Activated T-helper 1 cell treated with anti-CD3 and anti-CD28 coated beads, Interleukin-12 subunit alpha, Interleukin-12 subunit beta, Interleukin-2, Interleukin-4 antibody, amounts not matched to agents 30 ng/mL and 10 ng/mL and 1 ng/mL, durations not matched to agents 14 hours and 24 hours and 36 hours (primary cell): Measurements from ENCODE around the gene MYH14. TPM values are rescaled to one million over a fixed set of nuclear protein-coding genes. Genes with fewer than 3 reads are reported as not detected.

ENCODE experiments used
- DNase-seq: peaks from one replicate; pipeline ENCODE4 v3.0.0; 2021; ENCODE audit warnings: low spot score
- H3K27ac Mint-ChIP-seq: one replicate; pipeline ENCODE4 v1.8.0; 2021; ENCODE audit warnings: mild to moderate bottlenecking, mixed read lengths
- H3K27me3 Mint-ChIP-seq: one replicate; pipeline ENCODE4 v1.8.0; 2022; ENCODE audit warnings: mild to moderate bottlenecking, moderate library complexity, mixed read lengths; ENCODE audit not compliant: insufficient read depth
- H3K36me3 Mint-ChIP-seq: one replicate; pipeline ENCODE4 v1.8.0; 2021; ENCODE audit warnings: low read depth, mixed read lengths
- H3K4me1 Mint-ChIP-seq: one replicate; pipeline ENCODE4 v1.8.0; 2021; ENCODE audit warnings: low read depth, mixed read lengths
- H3K4me3 Mint-ChIP-seq: one replicate; pipeline ENCODE4 v1.8.0; 2021; ENCODE audit warnings: mild to moderate bottlenecking, moderate library complexity, mixed read lengths
- H3K9me3 Mint-ChIP-seq: one replicate; pipeline ENCODE4 v1.8.0; 2021; ENCODE audit warnings: mixed read lengths
- intact Hi-C: fragments of 100-400 bp; cut with micrococcal nuclease; formaldehyde crosslinking; loops from one replicate; pipeline ENCODE4 v1.15.1; 2024
- total RNA-seq: library from RNA; stranded (reverse); gene quantifications from 2 replicates; pipeline ENCODE4 v1.2.3, GENCODE V29; 2022

MYH14 gene
- total RNA-seq, 1 donor from 2014 or later, result not detected

GRCh38 chr19:50277966-50278580 is 74.7 kb downstream of the MYH14 start:
- no peaks in the 10 kb centered on the region for H3K9me3 Mint-ChIP-seq
- no peak overlapping the region for H3K27ac Mint-ChIP-seq
- H3K36me3 Mint-ChIP-seq, result no peaks in the 10 kb centered on the region
- intact Hi-C loops, result no loop called here
- no peak for DNase-seq
- no peaks in the 10 kb centered on the region for H3K27me3 Mint-ChIP-seq
- no peak overlapping the region for H3K4me3 Mint-ChIP-seq
- H3K4me1 Mint-ChIP-seq, result no peaks in the 10 kb centered on the region

- H3K27me3 Mint-ChIP-seq, result no peaks in the 10 kb centered on the region
- intact Hi-C loops, result no loop called here
- no peak overlapping the region for H3K4me3 Mint-ChIP-seq
- no peaks in the 10 kb centered on the region for H3K36me3 Mint-ChIP-seq
- H3K9me3 Mint-ChIP-seq, result no peaks in the 10 kb centered on the region
- no peak for DNase-seq
- H3K27ac Mint-ChIP-seq, result no peak overlapping the region
- H3K4me1 Mint-ChIP-seq, result no peaks in the 10 kb centered on the region
These were observed 76.7 kb downstream of the MYH14 start for GRCh38 chr19:50280074-50280473.

GRCh38 chr19:50280983-50281382 is 77.6 kb downstream of the MYH14 start:
- H3K9me3 Mint-ChIP-seq, result peaks cover 4% of the 10 kb centered on the region

GRCh38 chr19:50281491-50281890 is 78.1 kb downstream of the MYH14 start:
- Mint-ChIP-seq H3K4me1 (no peaks in the 10 kb centered on the region), H3K4me3 (no peak overlapping the region), H3K27ac (no peak overlapping the region), H3K9me3 (peaks cover 8% of the 10 kb centered on the region), H3K27me3 (no peaks in the 10 kb centered on the region), H3K36me3 (no peaks in the 10 kb centered on the region)
- DNase-seq, result no peak
- intact Hi-C loops, result no loop called here

More at GRCh38 chr19:50280983-50281382, 77.6 kb downstream of the MYH14 start:
- no peak overlapping the region for H3K4me3 Mint-ChIP-seq
- no peaks in the 10 kb centered on the region for H3K36me3 Mint-ChIP-seq
- no peak for DNase-seq
- no peak overlapping the region for H3K27ac Mint-ChIP-seq
- intact Hi-C loops, result no loop called here
- H3K4me1 Mint-ChIP-seq, result no peaks in the 10 kb centered on the region
- H3K27me3 Mint-ChIP-seq, result no peaks in the 10 kb centered on the region

GRCh38 chr19:50285833-50286232 is 82.4 kb downstream of the MYH14 start:
- Mint-ChIP-seq H3K9me3 (peaks cover 20% of the 10 kb centered on the region), H3K4me3 (no peak overlapping the region), H3K4me1 (no peaks in the 10 kb centered on the region), H3K36me3 (no peaks in the 10 kb centered on the region), H3K27me3 (no peaks in the 10 kb centered on the region), H3K27ac (no peak overlapping the region)
- intact Hi-C loops, result no loop called here
- DNase-seq, result no peak

GRCh38 chr19:50286443-50286842 is 83.0 kb downstream of the MYH14 start:
- H3K4me3 Mint-ChIP-seq, result no peak overlapping the region
- peaks cover 2% of the 10 kb centered on the region for H3K27me3 Mint-ChIP-seq
- H3K27ac Mint-ChIP-seq, result no peak overlapping the region
- intact Hi-C loops, result no loop called here
- DNase-seq, result no peak
- H3K9me3 Mint-ChIP-seq, result peaks cover 20% of the 10 kb centered on the region
- no peaks in the 10 kb centered on the region for H3K4me1 Mint-ChIP-seq
- no peaks in the 10 kb centered on the region for H3K36me3 Mint-ChIP-seq

- H3K4me1 Mint-ChIP-seq, result no peaks in the 10 kb centered on the region
These were observed 83.9 kb downstream of the MYH14 start for GRCh38 chr19:50287331-50287730.

GRCh38 chr19:50288954-50289353 is 85.5 kb downstream of the MYH14 start:
- Mint-ChIP-seq H3K36me3 (no peaks in the 10 kb centered on the region), H3K4me1 (no peaks in the 10 kb centered on the region), H3K27ac (no peak overlapping the region), H3K27me3 (peaks cover 2% of the 10 kb centered on the region), H3K9me3 (peaks cover 20% of the 10 kb centered on the region), H3K4me3 (no peak overlapping the region)
- intact Hi-C loops, result no loop called here
- no peak for DNase-seq

More at GRCh38 chr19:50287331-50287730, 83.9 kb downstream of the MYH14 start:
- no peak overlapping the region for H3K4me3 Mint-ChIP-seq
- intact Hi-C loops, result no loop called here
- peaks cover 2% of the 10 kb centered on the region for H3K27me3 Mint-ChIP-seq
- H3K9me3 Mint-ChIP-seq, result peaks cover 20% of the 10 kb centered on the region
- DNase-seq, result no peak
- H3K36me3 Mint-ChIP-seq, result no peaks in the 10 kb centered on the region
- H3K27ac Mint-ChIP-seq, result no peak overlapping the region

GRCh38 chr19:50290011-50290410 is 86.6 kb downstream of the MYH14 start:
- H3K4me3 Mint-ChIP-seq, result no peak overlapping the region
- peaks cover 2% of the 10 kb centered on the region for H3K27me3 Mint-ChIP-seq
- DNase-seq, result no peak
- H3K27ac Mint-ChIP-seq, result no peak overlapping the region
- intact Hi-C loops, result no loop called here
- H3K36me3 Mint-ChIP-seq, result no peaks in the 10 kb centered on the region
- no peaks in the 10 kb centered on the region for H3K4me1 Mint-ChIP-seq
- H3K9me3 Mint-ChIP-seq, result peaks cover 20% of the 10 kb centered on the region

GRCh38 chr19:50290775-50291174 is 87.4 kb downstream of the MYH14 start:
- no peak overlapping the region for H3K27ac Mint-ChIP-seq
- H3K4me3 Mint-ChIP-seq, result no peak overlapping the region
- H3K27me3 Mint-ChIP-seq, result peaks cover 2% of the 10 kb centered on the region
- H3K4me1 Mint-ChIP-seq, result no peaks in the 10 kb centered on the region
- no peaks in the 10 kb centered on the region for H3K36me3 Mint-ChIP-seq
- intact Hi-C loops, result no loop called here
- peaks cover 18% of the 10 kb centered on the region for H3K9me3 Mint-ChIP-seq
- no peak for DNase-seq

- intact Hi-C loops, result no loop called here
- H3K27me3 Mint-ChIP-seq, result peaks cover 2% of the 10 kb centered on the region
- H3K36me3 Mint-ChIP-seq, result no peaks in the 10 kb centered on the region
- no peak overlapping the region for H3K4me3 Mint-ChIP-seq
- DNase-seq, result no peak
- no peaks in the 10 kb centered on the region for H3K4me1 Mint-ChIP-seq
- H3K9me3 Mint-ChIP-seq, result peaks cover 13% of the 10 kb centered on the region
- no peak overlapping the region for H3K27ac Mint-ChIP-seq
These were observed 88.9 kb downstream of the MYH14 start for GRCh38 chr19:50292216-50292827.

GRCh38 chr19:50293263-50294004 is 90.0 kb downstream of the MYH14 start:
- no peaks in the 10 kb centered on the region for H3K36me3 Mint-ChIP-seq
- H3K27ac Mint-ChIP-seq, result no peak overlapping the region
- DNase-seq, result no peak
- H3K9me3 Mint-ChIP-seq, result peaks cover 2% of the 10 kb centered on the region
- no peaks in the 10 kb centered on the region for H3K4me1 Mint-ChIP-seq
- H3K4me3 Mint-ChIP-seq, result no peak overlapping the region
- intact Hi-C loops, result no loop called here
- peaks cover 2% of the 10 kb centered on the region for H3K27me3 Mint-ChIP-seq

- no peaks in the 10 kb centered on the region for H3K9me3 Mint-ChIP-seq
- no peaks in the 10 kb centered on the region for H3K36me3 Mint-ChIP-seq
- H3K4me1 Mint-ChIP-seq, result peaks cover 16% of the 10 kb centered on the region
- H3K27me3 Mint-ChIP-seq, result peaks cover 2% of the 10 kb centered on the region
- DNase-seq, result no peak
- intact Hi-C loops, result loop anchor here (2.0 kb wide), 1 partner anchor 17 kb away; no protein-coding TSS in a partner anchor
- H3K4me3 Mint-ChIP-seq, result no peak overlapping the region
- H3K27ac Mint-ChIP-seq, result no peak overlapping the region
These were observed 96.6 kb downstream of the MYH14 start for GRCh38 chr19:50300051-50300450.
